Measurements from ENCODE around the gene HDGF.

HDGF gene

GRCh38 chr1:156692925-156693847 lies 58.3 kb downstream of the HDGF start:
- DNase-seq = no peak

GRCh38 chr1:156692441-156692924 lies 59.0 kb downstream of the HDGF start:
- DNase-seq = no peak

Measured in CD4-positive, alpha-beta T cell treated with Interleukin-4 for 4 hours (primary cell).